Activated naive CD4-positive, alpha-beta T cell treated with anti-CD3 and anti-CD28 coated beads for 36 hours (primary cell): ENCODE measurements around the gene TSPAN9. TPM values are rescaled to one million over a fixed set of nuclear protein-coding genes. Genes with fewer than 3 reads are reported as not detected.

Experiments
- CTCF ChIA-PET: fragments of 350-600 bp; sonication (Branson Sonifier 250); formaldehyde crosslinking; loops from one replicate; lab custom pipeline; 2021; ENCODE audit warnings: antibody characterized with exemption; lab: Charles Lee
- DNase-seq: peaks from one replicate; pipeline ENCODE4 v3.0.0-alpha.2; 2020
- H3K27ac Mint-ChIP-seq: one replicate; pipeline ENCODE4 v1.8.0; 2021; ENCODE audit warnings: mild to moderate bottlenecking, mixed read lengths
- H3K27me3 Mint-ChIP-seq: one replicate; pipeline ENCODE4 v1.8.0; 2021; ENCODE audit warnings: low read depth, mixed read lengths
- H3K36me3 Mint-ChIP-seq: one replicate; pipeline ENCODE4 v1.8.0; 2021; ENCODE audit warnings: low read depth, mixed read lengths
- H3K4me1 Mint-ChIP-seq: one replicate; pipeline ENCODE4 v1.8.0; 2021; ENCODE audit warnings: low read depth, mixed read lengths
- H3K4me3 Mint-ChIP-seq: one replicate; pipeline ENCODE4 v1.8.0; 2021; ENCODE audit warnings: mild to moderate bottlenecking, moderate library complexity, mixed read lengths
- H3K9me3 Mint-ChIP-seq: one replicate; pipeline ENCODE4 v1.8.0; 2021; ENCODE audit warnings: mixed read lengths
- intact Hi-C: fragments of 100-400 bp; cut with micrococcal nuclease; formaldehyde crosslinking; loops from one replicate; pipeline ENCODE4 v1.15.1; 2023
- total RNA-seq, 2 experiments: library from RNA; stranded (reverse); gene quantifications; one replicate each; pipeline ENCODE4 v1.2.3, GENCODE V29; 2021

Gene TSPAN9
- total RNA-seq, 2 experiments from 2014 or later = 0.72 to 0.91 TPM

- CTCF ChIA-PET = interaction anchor here (0.9 to 1.1 kb wide), 2 partner anchors 69 to 133 kb away, joined by 3 to 4 read pairs; no protein-coding TSS in a partner anchor
- Mint-ChIP-seq H3K4me1 (no peaks in the 10 kb centered on the region), H3K27ac (no peak overlapping the region), H3K4me3 (no peak overlapping the region), H3K9me3 (no peaks in the 10 kb centered on the region), H3K36me3 (no peaks in the 10 kb centered on the region), H3K27me3 (peaks cover 19% of the 10 kb centered on the region)
- intact Hi-C loops = no loop called here
- no peak for DNase-seq
Observed at GRCh38 chr12:3206536-3207072, 129.4 kb downstream of the TSPAN9 start.

GRCh38 chr12:3207175-3207574 lies 130.0 kb downstream of the TSPAN9 start:
- intact Hi-C loops = no loop called here
- H3K36me3 Mint-ChIP-seq = no peaks in the 10 kb centered on the region
- CTCF ChIA-PET = interaction anchor here (0.9 to 1.1 kb wide), 2 partner anchors 68 to 134 kb away, joined by 3 to 4 read pairs; no protein-coding TSS in a partner anchor
- no peak overlapping the region for H3K27ac Mint-ChIP-seq
- H3K4me1 Mint-ChIP-seq = no peaks in the 10 kb centered on the region
- peaks cover 14% of the 10 kb centered on the region for H3K27me3 Mint-ChIP-seq
- H3K4me3 Mint-ChIP-seq = no peak overlapping the region
- no peaks in the 10 kb centered on the region for H3K9me3 Mint-ChIP-seq
- DNase-seq = no peak

DNA sequence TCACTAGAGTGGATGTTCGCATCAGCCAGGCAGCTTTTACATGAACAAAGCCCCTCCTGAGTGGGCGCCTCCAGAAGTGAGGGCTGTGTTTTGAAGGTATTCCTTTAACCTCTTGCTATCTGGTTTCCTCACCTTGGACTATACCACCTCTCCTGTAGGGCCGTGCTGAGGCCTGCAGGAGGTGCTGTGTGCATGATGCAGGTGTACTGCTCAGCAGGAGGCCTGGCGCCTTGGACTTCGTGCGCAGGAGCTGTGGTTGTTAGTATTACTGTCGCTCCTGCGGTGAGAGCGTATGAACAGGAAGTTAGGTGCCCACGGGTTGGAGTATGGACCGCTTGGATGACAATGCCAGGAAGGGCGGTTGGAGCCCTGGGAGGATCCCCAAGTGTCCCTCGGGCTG lies 130.7 kb downstream of the TSPAN9 start:
- no peak overlapping the region for H3K27ac Mint-ChIP-seq
- intact Hi-C loops = no loop called here
- H3K36me3 Mint-ChIP-seq = no peaks in the 10 kb centered on the region
- no peak for DNase-seq
- no peaks in the 10 kb centered on the region for H3K9me3 Mint-ChIP-seq
- H3K4me3 Mint-ChIP-seq = no peak overlapping the region
- H3K27me3 Mint-ChIP-seq = peaks cover 9% of the 10 kb centered on the region
- H3K4me1 Mint-ChIP-seq = no peaks in the 10 kb centered on the region
- CTCF ChIA-PET = interaction anchor here (1.1 kb wide), 1 partner anchor 68 kb away, joined by 4 read pairs; no protein-coding TSS in a partner anchor

GRCh38 chr12:3213188-3213587 lies 136.0 kb downstream of the TSPAN9 start:
- Mint-ChIP-seq H3K27me3 (peaks cover 1% of the 10 kb centered on the region), H3K4me3 (no peak overlapping the region), H3K4me1 (no peaks in the 10 kb centered on the region), H3K36me3 (no peaks in the 10 kb centered on the region), H3K9me3 (no peaks in the 10 kb centered on the region), H3K27ac (no peak overlapping the region)
- CTCF ChIA-PET = interaction anchor here (1.3 kb wide), 1 partner anchor 10 kb away, joined by 7 read pairs; no protein-coding TSS in a partner anchor
- no peak for DNase-seq
- intact Hi-C loops = no loop called here

DNA sequence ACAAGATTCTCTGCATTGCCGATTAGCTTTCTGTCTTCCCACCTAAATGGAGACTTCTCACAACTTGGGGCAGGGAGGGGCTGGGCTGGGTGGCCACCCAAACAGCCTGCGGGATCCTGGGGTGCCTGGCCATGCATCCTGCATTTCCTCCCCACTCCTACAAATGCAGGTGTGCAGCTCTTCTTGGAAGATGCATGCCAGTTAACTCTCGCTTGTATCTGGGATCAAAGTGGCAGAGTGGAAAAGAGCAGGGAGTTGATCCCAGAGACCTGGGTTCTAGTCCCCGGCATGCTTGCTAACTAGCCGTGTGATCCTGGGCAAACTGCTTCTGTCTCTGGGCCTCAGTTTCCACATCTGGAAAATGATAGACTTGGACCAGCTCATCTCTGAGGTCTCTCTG lies 136.6 kb downstream of the TSPAN9 start:
- no peak for DNase-seq
- Mint-ChIP-seq H3K27ac (no peak overlapping the region), H3K4me1 (no peaks in the 10 kb centered on the region), H3K4me3 (no peak overlapping the region), H3K9me3 (no peaks in the 10 kb centered on the region), H3K36me3 (no peaks in the 10 kb centered on the region), H3K27me3 (peaks cover 1% of the 10 kb centered on the region)
- intact Hi-C loops = no loop called here
- CTCF ChIA-PET = interaction anchor here (1.3 kb wide), 1 partner anchor 11 kb away, joined by 7 read pairs; no protein-coding TSS in a partner anchor

GRCh38 chr12:3214526-3215365 lies 137.6 kb downstream of the TSPAN9 start:
- CTCF ChIA-PET = interaction anchor here (0.6 to 1.3 kb wide), 2 partner anchors 12 to 173 kb away, joined by 3 to 7 read pairs; no protein-coding TSS in a partner anchor
- H3K4me1 Mint-ChIP-seq = no peaks in the 10 kb centered on the region
- H3K36me3 Mint-ChIP-seq = no peaks in the 10 kb centered on the region
- no peaks in the 10 kb centered on the region for H3K9me3 Mint-ChIP-seq
- intact Hi-C loops = no loop called here
- no peak overlapping the region for H3K27ac Mint-ChIP-seq
- H3K4me3 Mint-ChIP-seq = no peak overlapping the region
- no peak for DNase-seq
- peaks cover 1% of the 10 kb centered on the region for H3K27me3 Mint-ChIP-seq

- no peaks in the 10 kb centered on the region for H3K9me3 Mint-ChIP-seq
- H3K27me3 Mint-ChIP-seq = peaks cover 1% of the 10 kb centered on the region
- CTCF ChIA-PET = interaction anchor here (0.6 kb wide), 1 partner anchor 174 kb away, joined by 3 read pairs; no protein-coding TSS in a partner anchor
- H3K4me1 Mint-ChIP-seq = no peaks in the 10 kb centered on the region
- H3K27ac Mint-ChIP-seq = no peak overlapping the region
- no peaks in the 10 kb centered on the region for H3K36me3 Mint-ChIP-seq
- DNase-seq = no peak
- no peak overlapping the region for H3K4me3 Mint-ChIP-seq
- intact Hi-C loops = no loop called here
Observed at GRCh38 chr12:3215410-3215975, 138.3 kb downstream of the TSPAN9 start.

GRCh38 chr12:3216097-3216496 lies 138.9 kb downstream of the TSPAN9 start:
- H3K36me3 Mint-ChIP-seq = no peaks in the 10 kb centered on the region
- no peak overlapping the region for H3K27ac Mint-ChIP-seq
- no peaks in the 10 kb centered on the region for H3K4me1 Mint-ChIP-seq
- H3K9me3 Mint-ChIP-seq = no peaks in the 10 kb centered on the region
- DNase-seq = no peak
- H3K27me3 Mint-ChIP-seq = peaks cover 1% of the 10 kb centered on the region
- CTCF ChIA-PET = no interaction called here
- no peak overlapping the region for H3K4me3 Mint-ChIP-seq
- intact Hi-C loops = no loop called here

DNA sequence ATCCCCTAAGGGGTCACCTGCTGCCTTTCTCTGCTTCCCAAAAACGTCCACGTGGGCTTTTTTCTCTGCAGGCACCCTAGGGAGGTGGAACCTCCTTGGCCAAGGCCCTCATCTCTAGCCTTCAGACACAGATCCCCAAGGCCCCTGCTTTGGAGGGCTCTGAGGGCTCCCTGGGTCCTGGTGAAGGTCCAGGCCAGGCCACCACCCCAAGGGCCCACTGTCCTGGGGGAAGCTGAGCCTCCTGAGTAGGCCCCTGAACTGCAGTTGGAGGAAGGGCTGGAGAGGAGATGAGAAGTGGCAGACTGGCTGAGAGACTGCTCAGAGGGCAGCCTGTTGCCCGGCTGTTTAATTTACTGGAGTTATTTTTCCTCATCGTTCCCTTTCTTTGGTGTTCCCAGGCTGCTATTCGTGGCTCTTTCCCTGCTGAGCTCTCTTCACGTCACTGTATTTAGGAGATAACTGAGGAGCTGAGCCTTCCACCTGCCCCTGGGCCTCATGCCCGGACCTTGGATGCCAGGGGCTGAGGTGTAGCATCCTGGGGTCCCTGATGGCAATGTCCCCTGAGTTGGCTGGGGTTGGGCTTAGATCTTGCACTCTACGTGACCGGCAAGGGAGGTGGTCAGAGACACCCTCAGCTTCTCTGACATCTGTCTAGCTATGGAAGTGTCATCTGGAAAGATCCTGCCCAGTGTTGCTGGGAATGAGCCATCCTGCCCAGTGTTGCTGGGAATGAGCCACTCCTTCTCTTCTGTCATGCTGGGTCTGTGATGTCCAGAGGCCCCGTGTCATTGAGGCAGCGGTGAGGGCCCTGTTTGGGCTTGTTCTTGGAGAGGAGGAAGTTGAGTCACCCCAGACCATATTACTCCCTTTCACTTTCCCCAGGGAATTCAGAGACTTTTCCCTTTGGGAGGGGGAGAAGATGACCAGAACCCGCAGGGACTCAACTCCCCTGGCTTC lies 139.8 kb downstream of the TSPAN9 start:
- Mint-ChIP-seq H3K36me3 (no peaks in the 10 kb centered on the region), H3K4me3 (no peak overlapping the region), H3K27me3 (peaks cover 1% of the 10 kb centered on the region), H3K4me1 (no peaks in the 10 kb centered on the region), H3K27ac (no peak overlapping the region), H3K9me3 (no peaks in the 10 kb centered on the region)
- CTCF ChIA-PET = no interaction called here
- intact Hi-C loops = no loop called here
- no peak for DNase-seq

GRCh38 chr12:3217683-3218079 lies 140.5 kb downstream of the TSPAN9 start:
- no peaks in the 10 kb centered on the region for H3K4me1 Mint-ChIP-seq
- no peak overlapping the region for H3K4me3 Mint-ChIP-seq
- H3K27ac Mint-ChIP-seq = no peak overlapping the region
- H3K9me3 Mint-ChIP-seq = no peaks in the 10 kb centered on the region
- intact Hi-C loops = no loop called here
- H3K27me3 Mint-ChIP-seq = peaks cover under 1% of the 10 kb centered on the region
- DNase-seq = no peak
- H3K36me3 Mint-ChIP-seq = no peaks in the 10 kb centered on the region
- CTCF ChIA-PET = no interaction called here

DNA sequence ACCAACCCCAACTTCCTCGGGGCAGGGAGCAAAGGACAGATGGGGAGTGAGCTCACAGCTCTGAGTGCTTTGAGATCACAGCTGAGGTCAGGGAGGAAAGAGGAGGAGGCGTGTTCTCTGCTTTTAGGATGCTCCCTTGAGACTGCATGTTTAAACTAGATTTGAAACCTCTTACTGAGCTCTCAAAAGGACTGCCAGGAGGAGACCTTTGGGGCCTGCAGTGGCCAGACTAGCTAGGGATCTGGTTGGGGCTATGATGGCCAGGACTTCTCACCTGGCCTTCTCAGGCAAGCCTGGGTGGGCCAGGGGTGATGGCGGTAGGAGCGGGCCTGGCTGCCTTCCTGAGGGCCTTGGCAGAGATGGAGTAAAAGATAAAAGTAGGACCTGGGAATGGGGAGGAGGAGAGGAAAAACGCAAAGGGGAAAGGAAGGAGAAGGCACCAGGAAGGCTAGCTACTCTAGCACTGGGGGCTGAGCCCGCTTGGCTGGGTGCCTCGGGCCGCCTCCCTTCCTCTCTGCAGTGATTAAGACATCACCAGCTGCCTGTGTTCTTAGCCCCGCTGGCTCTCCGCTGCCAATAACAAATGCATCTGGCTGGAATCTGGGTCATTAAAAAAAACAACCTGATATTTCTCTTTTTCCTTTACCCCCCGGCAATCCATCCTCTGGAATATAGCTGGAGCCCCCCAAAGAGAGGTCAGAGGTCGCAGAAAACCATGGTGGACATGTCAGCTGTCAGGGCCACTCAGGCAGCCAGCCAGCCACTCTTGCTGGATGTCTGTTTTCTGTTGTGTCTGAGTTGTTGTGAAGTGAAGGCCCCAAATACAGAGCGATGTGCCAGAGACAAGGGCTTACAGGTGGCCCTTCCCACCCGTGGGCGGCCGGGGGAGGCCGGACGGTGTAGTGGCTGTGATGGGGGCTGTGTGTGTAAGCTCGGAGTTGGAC lies 141.3 kb downstream of the TSPAN9 start:
- Mint-ChIP-seq H3K4me1 (no peaks in the 10 kb centered on the region), H3K9me3 (no peaks in the 10 kb centered on the region), H3K4me3 (no peak overlapping the region), H3K36me3 (no peaks in the 10 kb centered on the region), H3K27me3 (no peaks in the 10 kb centered on the region), H3K27ac (no peak overlapping the region)
- CTCF ChIA-PET = interaction anchor here (1.2 kb wide), 1 partner anchor 16 kb away, joined by 4 read pairs; no protein-coding TSS in a partner anchor
- no peak for DNase-seq
- intact Hi-C loops = no loop called here
